GM18868 (cell line): ENCODE measurements around the gene LRP1B.

Experiments used
- ATAC-seq: cut with Tn5 transposase; IDR thresholded peaks from one replicate; pipeline ENCODE4 v1.9.1; 2021; ENCODE audit warnings: mild to moderate bottlenecking, moderate library complexity; ENCODE audit not compliant: unreplicated experiment

Gene LRP1B

GRCh38 chr2:141364821-141365220 lies 766.0 kb downstream of the LRP1B start:
- no peak for ATAC-seq

- no peak for ATAC-seq
Observed at GRCh38 chr2:141362311-141362710, 768.5 kb downstream of the LRP1B start.

DNA sequence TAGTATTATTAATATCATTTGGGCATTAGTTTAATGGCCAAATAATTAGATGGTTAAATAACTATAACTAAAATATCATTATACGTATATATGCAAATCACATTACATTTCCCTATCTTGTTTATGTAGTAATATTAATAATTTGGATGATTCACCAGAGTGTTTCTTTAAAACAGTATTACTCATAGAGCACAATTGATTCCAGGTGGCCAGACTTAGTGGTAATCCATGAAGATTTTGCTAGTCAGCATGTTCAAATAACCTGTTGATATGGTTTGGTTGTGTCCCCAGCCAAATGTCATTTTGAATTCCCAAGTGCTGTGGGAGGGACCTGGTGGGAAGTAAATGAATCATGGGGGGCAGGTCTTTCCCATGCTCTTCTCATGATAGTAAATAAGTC lies 782.3 kb downstream of the LRP1B start:
- no peak for ATAC-seq

- ATAC-seq, result no peak
Observed at GRCh38 chr2:141341444-141341843, 789.4 kb downstream of the LRP1B start.

GRCh38 chr2:141331127-141331526 lies 799.7 kb downstream of the LRP1B start:
- ATAC-seq, result no peak

- no peak for ATAC-seq
Observed at GRCh38 chr2:141329964-141330363, 800.9 kb downstream of the LRP1B start.

DNA sequence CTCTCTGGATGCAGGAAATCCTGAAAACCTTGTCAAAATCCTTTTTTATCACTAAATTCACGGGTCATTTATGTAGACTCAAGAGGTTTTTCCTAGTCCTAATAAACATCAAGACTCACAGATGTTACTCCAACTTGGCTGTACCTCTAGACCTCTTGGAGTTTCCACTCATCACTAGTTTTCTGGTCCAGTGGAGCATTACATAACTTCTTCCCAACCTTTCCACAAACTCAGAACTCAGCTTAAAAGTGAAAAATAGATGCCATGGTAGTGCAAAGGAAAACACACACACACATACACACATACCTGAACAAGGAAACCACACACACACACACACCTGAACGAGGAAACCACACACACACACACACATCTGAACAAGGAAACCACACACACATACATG lies 807.2 kb downstream of the LRP1B start:
- ATAC-seq, result no peak

DNA sequence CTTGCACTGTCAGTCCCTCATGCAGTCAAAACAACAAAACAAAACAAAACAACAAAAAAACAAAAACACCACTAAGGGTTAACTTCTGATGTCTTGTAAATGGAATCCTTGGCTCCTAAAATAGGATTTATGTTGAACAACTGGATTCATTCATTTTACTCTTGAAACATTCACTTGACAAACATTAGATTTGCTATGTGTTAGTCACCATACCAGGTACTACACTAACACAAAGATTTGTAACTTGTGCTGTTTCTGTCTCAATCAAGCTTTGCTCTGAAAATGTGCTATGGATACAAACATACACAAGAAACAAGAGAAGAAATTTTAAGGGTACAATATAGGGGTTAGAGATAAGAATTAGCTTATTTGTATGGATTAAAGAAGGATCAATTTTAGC lies 812.8 kb downstream of the LRP1B start:
- ATAC-seq, result no peak

- no peak for ATAC-seq
Observed at GRCh38 chr2:141316606-141317005, 814.2 kb downstream of the LRP1B start.

GRCh38 chr2:141316103-141316502 lies 814.7 kb downstream of the LRP1B start:
- no peak for ATAC-seq

DNA sequence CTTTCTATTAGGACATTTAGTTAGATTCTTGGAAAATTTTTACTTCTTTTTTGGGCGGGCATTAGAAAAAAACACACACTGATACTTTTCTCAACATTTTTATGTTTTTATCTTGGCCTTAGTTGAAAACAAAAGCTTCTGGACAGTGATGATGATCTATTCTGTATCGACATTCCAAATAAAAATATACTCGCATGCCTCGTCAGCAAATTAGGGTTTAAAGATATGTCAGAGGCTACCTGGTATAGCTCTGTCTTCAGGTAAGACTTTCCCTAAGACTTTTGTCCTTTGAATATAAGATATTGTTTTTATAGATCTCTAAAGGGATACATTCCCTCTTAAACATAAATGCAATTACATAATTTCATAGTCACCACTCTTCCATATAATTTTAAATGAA lies 816.8 kb downstream of the LRP1B start:
- ATAC-seq, result no peak

DNA sequence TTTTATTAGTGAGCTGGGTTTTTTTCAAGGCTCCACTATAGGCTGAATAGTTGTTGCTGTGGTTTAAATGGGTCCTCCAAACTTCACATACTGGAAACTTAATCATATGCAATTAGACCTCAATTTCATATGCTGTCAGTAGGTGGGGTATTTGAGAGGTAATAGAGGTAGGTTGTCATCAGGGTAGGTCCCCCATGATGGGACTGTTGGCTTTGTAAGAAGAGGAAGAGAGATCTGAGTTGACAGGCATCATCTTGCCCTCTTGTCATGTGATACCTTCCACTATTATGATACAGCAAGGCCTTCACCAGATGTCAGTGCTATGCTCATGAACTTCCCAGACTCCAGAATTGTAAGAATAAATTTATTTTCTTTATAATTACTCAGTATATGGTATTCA lies 819.4 kb downstream of the LRP1B start:
- peak; percentile 84 for ATAC-seq

GRCh38 chr2:141306368-141306767 lies 824.4 kb downstream of the LRP1B start:
- no peak for ATAC-seq

GRCh38 chr2:141301551-141301950 lies 829.3 kb downstream of the LRP1B start:
- ATAC-seq, result no peak

DNA sequence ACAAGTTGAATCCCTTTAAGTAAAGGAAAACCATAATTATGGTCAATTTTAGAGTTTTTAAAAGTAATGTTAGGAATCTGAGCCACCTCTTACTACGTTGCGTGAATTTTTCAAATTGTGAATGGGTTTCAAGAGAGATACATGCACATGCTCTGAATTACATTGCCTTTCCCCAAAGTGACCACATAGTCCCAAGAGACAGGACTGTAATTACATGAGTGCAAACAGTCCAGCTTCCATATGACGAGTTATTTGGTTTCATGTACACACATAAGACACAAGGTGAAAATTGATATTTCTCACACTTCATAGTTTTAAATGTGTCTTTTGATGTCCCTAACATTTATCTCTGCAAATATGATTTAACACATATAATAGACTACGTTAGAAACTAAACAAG lies 850.8 kb downstream of the LRP1B start:
- ATAC-seq, result peak; percentile 67

DNA sequence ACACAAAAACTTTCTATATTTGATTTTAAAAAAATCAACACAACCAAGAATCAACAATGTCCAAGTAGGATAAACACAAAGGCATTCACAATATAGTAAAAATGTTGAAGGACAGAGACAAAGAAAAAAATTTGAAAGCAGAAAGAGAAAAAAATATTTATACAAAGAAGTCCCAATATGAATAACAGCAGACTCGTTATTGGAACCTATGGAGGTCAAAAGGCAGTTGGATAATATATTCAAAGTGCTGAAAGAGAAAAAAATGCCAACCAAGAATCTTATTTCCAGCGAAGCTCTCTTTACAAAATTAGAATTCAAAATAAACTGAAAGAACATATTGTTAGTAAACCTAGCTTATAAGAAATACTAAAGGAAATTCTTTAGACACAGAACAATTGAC lies 859.5 kb downstream of the LRP1B start:
- ATAC-seq, result no peak

DNA sequence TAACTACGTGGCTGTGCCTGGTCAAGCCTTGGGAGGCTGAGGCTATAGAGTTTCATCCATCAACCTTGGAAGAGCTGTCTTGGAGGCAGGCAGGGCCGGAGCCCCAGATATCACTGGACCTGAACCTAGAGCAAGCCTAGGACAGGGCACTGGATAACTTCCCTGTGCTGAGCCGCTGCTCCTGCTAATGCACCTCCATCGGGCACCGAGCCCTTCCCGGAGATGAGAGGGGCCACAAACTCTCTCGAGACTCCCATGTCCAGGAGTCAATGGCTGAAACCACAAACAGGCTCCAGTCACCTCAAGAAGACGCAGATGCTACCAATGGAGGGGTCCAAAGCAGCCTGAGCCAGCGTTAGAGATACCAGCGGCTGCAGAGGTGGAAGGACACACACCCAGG lies 866.0 kb downstream of the LRP1B start:
- no peak for ATAC-seq

DNA sequence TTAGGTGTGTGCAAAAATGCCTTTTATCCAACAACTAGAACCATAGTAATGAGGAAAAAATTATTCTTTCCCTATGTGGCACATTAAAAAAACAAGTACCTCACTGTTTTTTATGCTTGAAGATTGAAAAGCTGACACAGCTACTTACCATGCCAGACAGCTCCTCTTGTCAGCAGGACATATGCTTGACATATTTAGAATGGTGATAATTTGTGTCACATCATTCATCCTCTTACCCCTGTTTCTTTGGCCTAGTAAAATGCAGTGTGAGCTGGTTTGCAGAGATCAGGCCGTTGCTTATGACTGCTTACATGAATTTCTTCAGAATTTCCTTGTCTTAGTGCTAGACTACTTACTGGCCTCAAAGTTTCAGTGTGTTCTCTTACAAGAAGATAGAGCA lies 869.9 kb downstream of the LRP1B start:
- no peak for ATAC-seq

- no peak for ATAC-seq
Observed at GRCh38 chr2:141259683-141260082, 871.1 kb downstream of the LRP1B start.

- no peak for ATAC-seq
Observed at GRCh38 chr2:141242008-141242407, 888.8 kb downstream of the LRP1B start.

- no peak for ATAC-seq
Observed at GRCh38 chr2:141226560-141226959, 904.3 kb downstream of the LRP1B start.

DNA sequence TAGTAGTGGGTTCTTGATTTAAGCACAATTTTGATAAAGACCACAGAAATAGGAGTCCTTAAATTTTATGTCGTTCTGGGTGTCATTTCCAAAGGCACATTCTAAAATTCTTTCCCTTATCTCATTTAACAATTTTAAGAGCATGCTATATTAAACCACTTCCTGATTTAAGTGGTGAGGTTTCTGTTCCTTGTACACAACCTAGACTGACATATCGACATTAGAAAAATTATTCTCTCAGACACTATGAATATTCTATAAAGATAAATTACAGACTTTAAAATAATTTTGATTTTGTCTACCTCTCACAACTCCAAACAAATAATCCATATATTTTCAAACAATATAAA lies 923.8 kb downstream of the LRP1B start:
- peak; percentile 68 for ATAC-seq

GRCh38 chr2:141201016-141201565 lies 929.7 kb downstream of the LRP1B start:
- ATAC-seq, result no peak

GRCh38 chr2:141200191-141200590 lies 930.6 kb downstream of the LRP1B start:
- ATAC-seq, result no peak
